CD4-positive, alpha-beta T cell treated with Interleukin-17A for 1 hour (primary cell): ENCODE data around the gene HGF.

ENCODE experiments used
- DNase-seq: peaks from one replicate; pipeline ENCODE4 v3.0.0-alpha.2; 2020

HGF gene

GRCh38 chr7:81680120-81680519 lies 89.7 kb downstream of the HGF start:
- no peak for DNase-seq

GRCh38 chr7:81676813-81677212 lies 93.0 kb downstream of the HGF start:
- DNase-seq, result no peak

GRCh38 chr7:81676105-81676811 lies 93.6 kb downstream of the HGF start:
- no peak for DNase-seq

- DNase-seq, result no peak
Measured at GRCh38 chr7:81674431-81674830, 95.4 kb downstream of the HGF start.

GRCh38 chr7:81672872-81673271 lies 97.0 kb downstream of the HGF start:
- DNase-seq, result no peak

GRCh38 chr7:81669476-81670105 lies 100.3 kb downstream of the HGF start:
- DNase-seq, result no peak

GRCh38 chr7:81666209-81666608 lies 103.6 kb downstream of the HGF start:
- no peak for DNase-seq

GRCh38 chr7:81665236-81665635 lies 104.6 kb downstream of the HGF start:
- DNase-seq, result no peak

GRCh38 chr7:81664304-81664703 lies 105.5 kb downstream of the HGF start:
- no peak for DNase-seq

GRCh38 chr7:81662531-81662930 lies 107.3 kb downstream of the HGF start:
- DNase-seq, result no peak

- DNase-seq, result no peak
Measured at GRCh38 chr7:81659697-81660395, 110.0 kb downstream of the HGF start.

GRCh38 chr7:81657551-81657950 lies 112.3 kb downstream of the HGF start:
- DNase-seq, result no peak

- DNase-seq, result no peak
Measured at GRCh38 chr7:81655271-81655670, 114.6 kb downstream of the HGF start.

GRCh38 chr7:81652225-81652624 lies 117.6 kb downstream of the HGF start:
- DNase-seq, result no peak
